ENCODE data around the gene ADNP2. TPM values are rescaled to one million over a fixed set of nuclear protein-coding genes. Genes with fewer than 3 reads are reported as not detected.

Gene ADNP2
- total RNA-seq, 1 donor from 2014 or later = 13.8 TPM

Other genes with a start within 250 kb of the ADNP2 start
- 29.0 TPM for gene SLC66A2, start 157.6 kb upstream of the ADNP2 start, total RNA-seq
- 2.9 TPM for gene HSBP1L1, start 144.6 kb upstream of the ADNP2 start, total RNA-seq
- 22.9 TPM for gene TXNL4A, start 120.7 kb upstream of the ADNP2 start, total RNA-seq
- 31.6 TPM for gene RBFA, start 74.8 kb upstream of the ADNP2 start, total RNA-seq
- gene PARD6G, start 138.3 kb downstream of the ADNP2 start, total RNA-seq = 11.6 TPM